Hepatocyte (in vitro differentiated cells): ENCODE data around the gene CAPZB.

Source experiments
- CTCF ChIP-seq: fragments of 200-600 bp; sonication (generic); IDR thresholded peaks from 2 replicates; pipeline ENCODE4 v1.5.1; 2016; ENCODE audit warnings: antibody characterized with exemption, mild to moderate bottlenecking; ENCODE audit not compliant: poor library complexity
- EZH2 ChIP-seq: fragments of 200-600 bp; sonication (generic); IDR thresholded peaks from 2 replicates; pipeline ENCODE4 v1.6.1; 2016; ENCODE audit warnings: antibody characterized with exemption, mild to moderate bottlenecking, borderline replicate concordance
- EZH2phosphoT487 ChIP-seq: fragments of 200-600 bp; sonication (generic); IDR thresholded peaks from one replicate; pipeline ENCODE4 v1.6.1; 2018; ENCODE audit warnings: antibody characterized with exemption, mild to moderate bottlenecking, low read depth, moderate library complexity; ENCODE audit not compliant: unreplicated experiment, severe bottlenecking

GRCh38 chr1:19475296-19475695 lies 10.0 kb downstream of the CAPZB start:
- TF ChIP-seq CTCF (no peak), EZH2 (no peak), EZH2phosphoT487 (no peak)
